ENCODE results near the gene ANGPTL2.
"Not testable (repeated sequence)": the region's sequence is repeated elsewhere in the genome, so short reads cannot be mapped to it uniquely, and the experiment has no call there.

ANGPTL2 gene

GRCh38 chr9:127154390-127155191 lies 32.2 kb upstream of the ANGPTL2 start:
- DNase-seq: no peak

GRCh38 chr9:127154003-127154389 lies 31.6 kb upstream of the ANGPTL2 start:
- DNase-seq: no peak

- no peak for DNase-seq
These were observed 31.1 kb upstream of the ANGPTL2 start for GRCh38 chr9:127153501-127153900.

GRCh38 chr9:127149463-127150390 lies 27.3 kb upstream of the ANGPTL2 start:
- DNase-seq: no peak

DNA sequence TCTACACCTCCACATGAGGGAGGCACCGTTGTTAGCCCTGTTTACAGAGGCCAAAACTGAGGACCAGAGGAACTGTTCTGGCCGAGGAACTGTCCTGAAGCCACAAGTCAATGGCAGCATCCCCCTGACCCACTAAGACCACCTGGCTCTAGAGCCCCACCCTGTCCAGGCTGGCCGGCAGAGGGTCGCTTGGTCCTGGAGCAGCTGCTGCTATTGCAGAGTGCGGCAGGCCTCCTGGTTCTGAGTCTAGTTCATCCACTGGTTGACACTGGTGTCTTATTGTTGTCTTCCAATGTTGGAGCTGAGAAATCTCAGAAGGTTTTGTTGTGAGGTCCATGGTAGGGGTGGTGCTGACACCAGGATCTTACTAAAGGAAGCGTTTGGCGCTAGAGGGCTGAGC lies 26.6 kb upstream of the ANGPTL2 start:
- no peak for DNase-seq

DNA sequence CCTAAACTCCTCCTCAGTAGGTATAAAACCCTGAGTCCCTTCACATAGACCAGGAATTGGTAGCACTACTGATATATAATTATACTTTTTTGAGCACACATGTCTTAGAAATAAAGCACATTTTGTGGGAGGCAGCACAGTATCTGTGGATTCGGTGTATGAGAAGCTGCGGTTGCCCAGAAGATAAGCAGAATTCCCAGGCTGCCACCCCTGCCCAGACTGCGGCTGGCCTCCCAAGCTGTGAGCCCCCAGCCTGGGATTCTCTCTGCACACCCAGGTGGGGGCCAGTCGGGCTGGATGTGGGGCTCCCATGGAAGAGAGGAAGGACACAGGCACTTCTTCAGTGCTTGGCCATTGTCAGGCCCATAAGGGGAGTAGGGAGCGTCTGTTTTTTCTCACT lies 25.6 kb upstream of the ANGPTL2 start:
- DNase-seq: no peak

DNA sequence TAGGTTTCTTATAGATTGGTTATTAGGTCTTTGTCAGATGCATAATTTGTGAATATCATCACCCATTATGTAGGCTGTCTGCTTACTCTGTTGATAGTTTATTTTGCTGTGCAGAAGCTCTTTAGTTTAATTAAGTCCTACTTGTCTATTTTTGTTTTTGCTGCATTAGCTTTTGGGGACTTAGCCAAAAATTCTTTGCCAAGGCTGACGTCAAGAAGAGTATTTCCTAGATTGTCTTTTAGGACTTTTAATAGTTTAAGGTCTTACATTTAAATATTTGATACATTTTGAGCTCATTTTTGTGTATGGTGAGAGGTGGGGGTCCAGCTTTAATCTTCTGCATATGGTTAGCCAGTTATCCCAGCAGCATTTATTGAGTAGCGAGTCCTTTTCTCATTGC lies 24.8 kb upstream of the ANGPTL2 start:
- DNase-seq: no peak

DNA sequence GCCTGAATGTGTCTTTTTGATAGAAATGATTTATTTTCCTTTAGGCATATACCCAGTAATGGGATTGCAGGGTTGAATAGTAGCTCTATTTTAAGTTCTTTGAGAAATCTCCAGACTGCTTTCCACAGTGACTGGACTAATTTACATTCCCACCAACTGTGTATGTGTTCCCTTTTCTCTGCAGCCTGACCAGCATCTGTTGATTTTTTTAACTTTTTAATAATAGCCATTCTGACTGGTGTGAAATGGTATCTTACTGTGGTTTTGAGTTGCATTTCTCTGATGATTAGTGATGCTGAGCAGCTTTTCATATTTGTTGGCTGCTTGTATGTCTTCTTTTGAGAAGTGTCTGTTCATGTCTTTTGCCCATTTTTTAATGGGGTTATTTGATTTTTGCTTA lies 24.4 kb upstream of the ANGPTL2 start:
- DNase-seq: not testable (repeated sequence)

DNA sequence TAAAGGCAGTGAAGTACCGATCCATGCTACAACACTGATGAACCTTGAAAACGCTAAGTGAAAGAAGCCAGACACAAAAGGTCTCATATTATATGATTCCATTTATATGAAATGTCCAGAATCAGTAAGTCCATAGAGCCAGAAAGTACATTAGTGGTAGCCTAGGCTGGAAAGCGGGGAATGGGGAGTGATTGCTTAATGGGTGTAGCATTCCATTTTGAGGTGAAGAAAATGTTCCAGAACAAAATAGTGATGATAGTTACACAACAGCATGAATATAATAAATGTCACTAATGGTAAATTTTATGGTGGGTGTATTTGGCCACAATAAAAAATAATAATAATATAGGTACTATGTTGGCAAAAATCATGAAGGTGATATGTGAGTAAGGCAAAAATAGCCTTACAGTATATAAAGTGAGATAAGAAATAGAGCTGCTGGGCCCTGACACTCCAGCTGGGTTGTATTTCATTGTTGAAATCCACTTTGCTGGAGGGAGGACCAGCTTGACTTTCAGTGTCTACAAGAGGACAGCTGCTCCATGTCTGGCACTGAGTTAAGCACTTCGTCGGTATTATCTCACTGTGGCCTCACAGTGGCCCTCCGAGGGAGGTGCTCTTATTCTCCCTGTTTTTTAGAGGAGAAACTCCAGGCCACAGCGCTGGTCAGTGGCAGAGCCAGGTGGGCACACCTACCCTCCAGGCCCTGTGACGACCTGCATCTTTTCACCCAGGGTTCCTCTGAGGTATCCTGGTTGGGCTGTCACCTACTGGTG lies 22.4 kb upstream of the ANGPTL2 start:
- DNase-seq: no peak

GRCh38 chr9:127143920-127144465 lies 21.6 kb upstream of the ANGPTL2 start:
- no peak for DNase-seq

GRCh38 chr9:127142931-127143464 lies 20.6 kb upstream of the ANGPTL2 start:
- DNase-seq: no peak

- peak; percentile 13 for DNase-seq
These were observed 19.9 kb upstream of the ANGPTL2 start for GRCh38 chr9:127142291-127142690.

GRCh38 chr9:127140842-127141675 lies 18.6 kb upstream of the ANGPTL2 start:
- DNase-seq: no peak

GRCh38 chr9:127140181-127140580 lies 17.7 kb upstream of the ANGPTL2 start:
- no peak for DNase-seq

DNA sequence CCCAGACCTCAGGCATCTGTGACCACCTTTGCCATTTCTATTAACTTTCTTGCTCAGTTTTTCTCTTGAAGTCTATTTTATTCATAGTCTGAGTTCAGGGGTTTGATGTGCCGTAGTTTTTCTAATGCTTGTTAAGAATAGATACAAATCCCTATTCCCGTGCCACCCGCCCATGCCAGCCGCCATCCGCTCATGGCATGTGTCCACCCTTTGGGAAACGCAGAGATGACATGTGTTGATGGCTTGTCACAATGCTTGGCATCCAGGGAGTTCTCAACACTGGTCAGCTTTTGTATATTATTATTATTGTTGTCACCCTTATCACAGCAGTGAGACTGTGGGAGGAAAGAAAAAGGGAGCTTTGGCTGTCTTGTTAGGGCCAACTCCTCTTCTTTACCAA lies 17.3 kb upstream of the ANGPTL2 start:
- no peak for DNase-seq

GRCh38 chr9:127139071-127139731 lies 16.8 kb upstream of the ANGPTL2 start:
- no peak for DNase-seq

DNA sequence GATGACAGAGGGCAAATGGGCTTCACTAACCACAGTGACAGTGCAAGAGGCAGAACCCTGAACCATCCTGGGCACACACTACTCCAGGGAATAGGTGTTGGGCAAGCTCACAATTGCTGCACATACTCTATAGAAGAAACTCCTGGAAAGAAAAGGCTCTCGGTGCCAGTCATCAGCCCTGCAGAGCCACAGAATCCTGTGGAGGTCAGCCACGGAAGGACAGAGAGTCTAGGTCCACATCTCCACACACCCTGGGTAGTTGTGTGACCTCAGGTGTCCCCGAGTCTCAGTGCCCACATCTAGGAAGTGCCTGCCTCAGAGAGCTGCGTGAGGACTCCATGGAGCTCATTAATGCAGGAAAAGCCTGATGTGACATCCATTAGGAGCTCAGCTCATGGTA lies 16.0 kb upstream of the ANGPTL2 start:
- no peak for DNase-seq

DNA sequence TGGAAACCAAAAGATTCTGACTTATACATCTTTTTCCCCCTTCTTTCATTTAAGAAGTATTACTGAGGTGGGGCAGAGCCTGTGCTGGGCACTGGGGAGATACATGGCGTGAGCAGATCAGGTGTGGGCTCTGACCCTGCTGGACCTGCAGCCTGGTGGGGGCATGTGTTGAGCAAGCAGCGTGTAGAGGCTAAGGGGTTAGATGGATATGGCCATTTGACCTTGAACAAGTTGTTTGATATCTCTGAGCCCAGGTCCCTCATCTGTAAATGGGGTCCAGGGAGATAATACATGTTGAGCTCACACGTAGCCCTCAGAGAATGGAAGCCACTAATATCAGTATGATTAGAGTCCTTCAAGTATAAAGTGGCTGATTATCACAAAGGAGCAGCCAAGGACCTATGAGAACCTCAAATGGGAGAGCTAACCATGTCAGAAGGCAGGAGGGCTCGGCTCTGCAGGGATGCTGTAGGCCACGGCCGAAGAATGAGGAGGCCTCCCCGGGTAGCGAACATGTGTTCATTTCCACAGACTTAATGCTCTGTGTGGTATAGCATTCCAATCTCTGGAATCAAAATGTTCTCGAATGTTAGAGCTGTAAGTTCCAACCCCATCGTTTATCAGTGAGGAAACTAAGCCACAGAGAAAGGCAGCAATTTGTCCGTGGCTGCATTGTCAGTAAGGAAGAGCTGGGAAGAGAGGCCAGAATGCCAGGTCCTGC lies 15.4 kb upstream of the ANGPTL2 start:
- DNase-seq: no peak

DNA sequence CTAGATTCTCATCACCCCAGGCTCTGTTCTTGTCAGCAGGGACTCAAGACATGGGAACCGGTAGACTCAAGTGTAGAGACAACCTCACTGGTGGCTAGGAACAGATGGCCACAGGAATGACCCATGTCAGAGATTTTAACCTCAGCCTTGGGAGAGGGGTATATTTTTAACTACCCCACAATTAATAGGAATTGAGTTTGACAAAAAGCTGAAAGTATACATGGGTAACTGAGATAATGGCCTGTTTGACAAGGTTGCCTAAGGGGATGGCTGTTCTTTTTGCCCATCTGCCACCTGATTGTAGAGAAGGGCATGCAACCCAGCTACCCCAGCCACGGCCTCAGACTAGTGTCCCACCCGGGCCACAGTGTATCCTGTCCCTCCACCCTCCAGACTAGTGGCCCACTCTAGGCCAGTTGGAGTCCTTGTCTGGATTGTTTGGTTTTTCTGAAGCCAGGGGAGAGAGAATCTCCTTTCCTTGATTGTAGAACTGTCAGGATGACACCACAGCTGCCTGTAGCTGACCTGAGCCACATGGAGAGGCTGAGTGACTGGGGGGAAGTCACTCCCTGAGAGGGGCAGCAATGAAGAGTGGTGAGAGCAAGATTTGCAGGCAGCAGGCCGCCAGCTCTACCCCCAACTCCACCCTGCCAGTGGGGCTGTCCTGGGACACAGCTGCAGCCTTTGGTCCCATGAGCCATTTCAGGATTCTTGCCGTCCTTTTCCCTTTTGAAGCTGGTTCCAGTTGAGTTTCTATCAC lies 14.6 kb upstream of the ANGPTL2 start:
- DNase-seq: no peak
